Esophagus squamous epithelium (tissue), 5 donors: Measurements from ENCODE around the gene RBM12. TPM values are rescaled to one million over a fixed set of nuclear protein-coding genes. Genes with fewer than 3 reads are reported as not detected.

ENCODE experiments used
- DNase-seq: peaks from one replicate; lab custom pipeline; 2025; lab: John Stamatoyannopoulos, UW
- H3K27ac ChIP-seq, 4 donors: fragments of 200-600 bp; sonication (generic); one replicate each; pipeline ENCODE4 v1.5.1; 2016 to 2019; ENCODE audit warnings: mild to moderate bottlenecking in 1 of 4
- H3K27me3 ChIP-seq, 4 donors: fragments of 200-600 bp; sonication (generic); 1 replicate in 3 of 4; 2 replicates in 1 of 4; pipeline versions ENCODE4 v1.5.1 to v1.6.0; 2017 to 2021; ENCODE audit warnings: antibody characterized with exemption in 1 of 4
- H3K36me3 ChIP-seq, 3 donors: fragments of 200-600 bp; sonication (generic); one replicate each; pipeline ENCODE4 v1.5.1; 2016 to 2019
- H3K4me1 ChIP-seq, 3 donors: fragments of 200-600 bp; sonication (generic); one replicate each; pipeline ENCODE4 v1.5.1; 2017 to 2019
- H3K4me3 ChIP-seq, 4 donors: fragments of 200-600 bp; sonication (generic); 1 replicate in 3 of 4; 2 replicates in 1 of 4; pipeline ENCODE4 v1.5.1; 2016 to 2019; ENCODE audit warnings: mild to moderate bottlenecking in 2 of 4, moderate library complexity in 1 of 4
- H3K9me3 ChIP-seq, 3 donors: fragments of 200-600 bp; sonication (generic); one replicate each; pipeline ENCODE4 v1.5.1; 2016 to 2019
- POLR2A ChIP-seq, 4 donors: fragments of 450-650 bp; IDR thresholded peaks; one replicate each; pipeline ENCODE4 v1.6.1; 2017; ENCODE audit warnings: antibody characterized with exemption in 4 of 4, mild to moderate bottlenecking in 4 of 4, moderate library complexity in 3 of 4
- WGBS, 2 donors: methylation state at CpG; one replicate each; pipeline ENCODE4 v1.1.5; 2018; 5-methylcytosine and 5-hydroxymethylcytosine counted together
- intact Hi-C: fragments of 100-400 bp; cut with DNase I; formaldehyde crosslinking; loops from one replicate; pipeline ENCODE4 v1.15.0; 2022
- total RNA-seq, 4 donors: library from RNA; depleted of rRNA; stranded (reverse); fragments of >200 nt; gene quantifications; one replicate each; pipeline ENCODE4 v1.1.0, GENCODE V29; 2016
- TF ChIP-seq, protein P1 (sequence below), 6 experiments: fragments of 450-650 bp in 4 of 6; fragments of 200-600 bp in 2 of 6; sonication (generic) in 2 of 6; IDR thresholded peaks; one replicate each; pipeline ENCODE4 v1.5.1; 2016 to 2019; ENCODE audit warnings: antibody characterized with exemption in 6 of 6, mild to moderate bottlenecking in 4 of 6, moderate library complexity in 4 of 6
- donor health status: DM: yes; HTN: yes; CAD: no.

Gene RBM12
- total RNA-seq, 4 donors from 2014 or later: 14.2 to 35.5 (median 30.0) TPM

DNA sequence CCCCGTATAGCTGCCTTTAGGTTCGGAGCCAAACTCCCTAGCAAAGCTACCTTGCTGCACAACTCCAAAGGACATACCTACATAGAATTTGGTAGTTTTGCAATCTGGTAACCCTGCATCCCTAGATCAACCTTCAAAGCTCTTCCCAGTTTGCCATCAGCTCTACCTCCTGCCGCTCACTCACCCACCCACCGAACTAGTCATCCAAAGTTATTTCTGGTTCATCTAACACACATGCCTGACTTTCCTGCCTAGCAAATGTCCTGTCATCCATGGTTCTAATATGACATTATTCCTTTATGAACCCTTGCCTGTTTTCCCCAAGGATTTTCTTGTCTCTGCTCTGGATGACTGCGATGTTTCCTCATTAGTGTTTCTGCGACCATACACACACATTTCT, 27.4 kb downstream of the RBM12 start:
- WGBS, 2 donors: 89 to 95% methylated on average over 6 of the region's 6 CpGs
- TF ChIP-seq, protein P1, sequence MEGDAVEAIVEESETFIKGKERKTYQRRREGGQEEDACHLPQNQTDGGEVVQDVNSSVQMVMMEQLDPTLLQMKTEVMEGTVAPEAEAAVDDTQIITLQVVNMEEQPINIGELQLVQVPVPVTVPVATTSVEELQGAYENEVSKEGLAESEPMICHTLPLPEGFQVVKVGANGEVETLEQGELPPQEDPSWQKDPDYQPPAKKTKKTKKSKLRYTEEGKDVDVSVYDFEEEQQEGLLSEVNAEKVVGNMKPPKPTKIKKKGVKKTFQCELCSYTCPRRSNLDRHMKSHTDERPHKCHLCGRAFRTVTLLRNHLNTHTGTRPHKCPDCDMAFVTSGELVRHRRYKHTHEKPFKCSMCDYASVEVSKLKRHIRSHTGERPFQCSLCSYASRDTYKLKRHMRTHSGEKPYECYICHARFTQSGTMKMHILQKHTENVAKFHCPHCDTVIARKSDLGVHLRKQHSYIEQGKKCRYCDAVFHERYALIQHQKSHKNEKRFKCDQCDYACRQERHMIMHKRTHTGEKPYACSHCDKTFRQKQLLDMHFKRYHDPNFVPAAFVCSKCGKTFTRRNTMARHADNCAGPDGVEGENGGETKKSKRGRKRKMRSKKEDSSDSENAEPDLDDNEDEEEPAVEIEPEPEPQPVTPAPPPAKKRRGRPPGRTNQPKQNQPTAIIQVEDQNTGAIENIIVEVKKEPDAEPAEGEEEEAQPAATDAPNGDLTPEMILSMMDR (IDR thresholded peaks at IDR 0.05): no peak
- no peak for TF ChIP-seq POLR2A (IDR thresholded peaks at IDR 0.05)
- Histone ChIP-seq H3K27me3 (no peaks in the 10 kb centered on the region), H3K4me1 (peaks cover 0 to 16% (median 0%) of the 10 kb centered on the region in 3 donors), H3K9me3 (no peaks in the 10 kb centered on the region), H3K36me3 (peaks cover 0 to 16% (median 0%) of the 10 kb centered on the region in 3 donors), H3K4me3 (no peak overlapping the region), H3K27ac (no peak overlapping the region)
- intact Hi-C loops: no loop called here
- DNase-seq: no peak

DNA sequence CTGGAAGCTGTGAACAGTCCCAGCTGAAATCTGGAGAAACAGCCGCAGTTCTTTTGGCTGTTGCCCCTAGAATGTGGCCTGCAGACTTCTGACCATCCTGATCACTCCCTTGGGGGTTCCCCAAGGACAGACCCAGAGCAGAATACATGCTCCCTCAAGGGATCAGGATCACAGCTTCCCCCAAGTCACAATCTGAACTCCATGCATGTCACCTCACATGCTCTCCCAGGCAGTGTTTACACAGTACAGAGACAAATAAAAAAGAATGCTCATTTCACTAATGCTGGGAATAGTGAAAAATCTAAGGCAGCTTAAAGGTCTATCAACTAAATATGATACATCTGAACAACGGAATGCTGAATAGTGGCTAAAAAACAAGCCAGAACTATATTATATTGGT, 28.6 kb downstream of the RBM12 start:
- Histone ChIP-seq H3K9me3 (no peaks in the 10 kb centered on the region), H3K27me3 (no peaks in the 10 kb centered on the region), H3K27ac (no peak overlapping the region), H3K4me1 (peaks cover 0 to 13% (median 0%) of the 10 kb centered on the region in 3 donors), H3K4me3 (no peak overlapping the region), H3K36me3 (peaks cover under 1 to 27% (median 4%) of the 10 kb centered on the region in 3 donors)
- WGBS, 2 donors: 72 to 87% methylated on average over 2 of the region's 2 CpGs
- TF ChIP-seq POLR2A (IDR thresholded peaks at IDR 0.05): no peak
- TF ChIP-seq, protein P1 (IDR thresholded peaks at IDR 0.05): no peak
- DNase-seq: no peak
- intact Hi-C loops: no loop called here

DNA sequence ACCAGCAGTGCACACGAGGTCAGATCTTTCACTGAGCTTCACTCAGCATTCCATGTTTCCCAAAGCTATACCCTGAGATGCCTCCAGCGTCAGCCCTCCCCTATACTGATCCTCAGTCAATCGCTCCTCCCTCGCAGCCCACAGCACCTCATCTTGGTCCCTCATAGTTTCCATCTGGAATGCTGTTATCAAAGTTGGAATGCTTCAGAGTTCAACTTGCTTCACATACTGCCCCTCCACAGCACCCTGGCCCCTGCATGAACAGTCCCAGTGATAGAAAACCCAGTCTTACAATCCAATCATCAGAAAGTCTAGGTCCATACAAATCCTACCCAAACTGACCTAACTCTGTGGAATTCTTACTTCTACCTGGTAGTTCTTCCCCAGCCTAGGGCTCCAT, 29.0 kb downstream of the RBM12 start:
- no peaks in the 10 kb centered on the region for H3K9me3 ChIP-seq
- TF ChIP-seq POLR2A (IDR thresholded peaks at IDR 0.05): no peak
- TF ChIP-seq, protein P1 (IDR thresholded peaks at IDR 0.05): no peak
- H3K36me3 ChIP-seq: peaks cover 5 to 32% (median 8%) of the 10 kb centered on the region in 3 donors
- 85 to 96% methylated on average over 4 of the region's 4 CpGs for WGBS, 2 donors
- intact Hi-C loops: no loop called here
- H3K4me3 ChIP-seq: no peak overlapping the region
- H3K27me3 ChIP-seq: no peaks in the 10 kb centered on the region
- no peak for DNase-seq
- no peak overlapping the region for H3K27ac ChIP-seq
- H3K4me1 ChIP-seq: peaks cover 0 to 8% (median 0%) of the 10 kb centered on the region in 3 donors

DNA sequence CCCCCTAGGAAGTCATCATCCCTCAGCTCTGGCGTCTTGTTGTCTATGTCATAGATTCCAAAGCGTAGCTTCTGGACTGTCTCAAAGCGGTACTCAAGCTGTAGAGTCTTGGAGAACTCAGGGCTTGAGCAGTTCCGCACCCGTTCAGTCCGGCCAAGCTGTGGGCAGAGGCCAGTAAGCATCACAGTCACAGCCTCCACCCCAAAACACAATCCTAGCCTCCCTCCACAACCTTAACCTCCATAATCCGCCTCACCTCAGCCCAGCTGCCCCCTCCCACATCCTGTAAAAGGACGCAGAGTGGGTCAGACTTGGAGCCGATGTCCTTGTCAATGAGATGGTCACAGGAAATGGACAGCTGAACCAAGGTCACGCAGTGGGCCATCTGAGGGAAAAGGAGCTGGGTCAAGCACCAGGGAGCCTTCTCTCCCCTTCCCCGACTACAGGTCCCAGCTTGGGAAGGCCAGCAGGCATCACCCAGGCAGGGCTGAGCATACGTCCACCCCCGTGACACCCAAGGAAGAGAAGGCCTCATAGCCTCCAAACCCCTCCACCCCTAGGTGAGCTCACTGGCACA, 32.1 kb downstream of the RBM12 start:
- TF ChIP-seq, protein P1 (IDR thresholded peaks at IDR 0.05): no peak
- no peak for TF ChIP-seq POLR2A (IDR thresholded peaks at IDR 0.05)
- peaks cover 14 to 62% (median 21%) of the 10 kb centered on the region in 3 donors for H3K36me3 ChIP-seq

DNA sequence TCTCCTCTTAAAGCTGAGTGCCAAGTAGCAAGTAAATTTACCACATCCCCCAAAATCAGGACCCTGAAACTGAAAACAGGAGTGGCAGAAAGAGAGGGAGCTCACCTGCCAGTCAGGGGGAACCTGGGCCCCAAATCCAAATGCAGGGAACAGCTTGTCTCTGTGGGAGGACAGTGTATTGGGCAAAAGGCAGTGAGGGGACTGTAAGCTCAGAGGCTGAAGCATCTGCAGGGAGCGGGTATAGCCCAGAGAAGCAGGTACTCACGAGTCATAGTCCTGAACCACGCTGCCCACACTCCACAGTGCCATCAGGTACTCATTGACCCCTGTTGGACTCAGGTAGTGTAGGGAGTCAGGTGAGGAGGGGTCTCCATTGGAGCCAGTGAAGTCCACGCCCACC, 34.1 kb downstream of the RBM12 start:
- Histone ChIP-seq H3K4me1 (no peaks in the 10 kb centered on the region), H3K36me3 (peaks cover 25 to 82% (median 37%) of the 10 kb centered on the region in 3 donors), H3K4me3 (no peak overlapping the region), H3K9me3 (no peaks in the 10 kb centered on the region), H3K27ac (no peak overlapping the region), H3K27me3 (no peaks in the 10 kb centered on the region)
- TF ChIP-seq, protein P1 (IDR thresholded peaks at IDR 0.05): no peak
- TF ChIP-seq POLR2A (IDR thresholded peaks at IDR 0.05): no peak
- no peak for DNase-seq
- intact Hi-C loops: no loop called here
- WGBS, 2 donors: 88 to 96% methylated on average over 3 to 4 of the region's 4 CpGs

More for the DNA sequence above, 32.1 kb downstream of the RBM12 start:
- intact Hi-C loops: no loop called here
- Histone ChIP-seq H3K4me3 (no peak overlapping the region), H3K9me3 (no peaks in the 10 kb centered on the region), H3K4me1 (no peaks in the 10 kb centered on the region), H3K27me3 (no peaks in the 10 kb centered on the region), H3K27ac (no peak overlapping the region)
- DNase-seq: no peak
- 95 to 100% methylated on average over 4 to 11 of the region's 13 CpGs for WGBS, 2 donors
